Measurements from ENCODE around the gene ZC3H6.

- TF ChIP-seq CTCF (IDR thresholded peaks at IDR 0.05) (no peak), ZFX (IDR thresholded peaks at IDR 0.05; ENCODE audit: borderline replicate concordance) (no peak)
Observed at GRCh38 chr2:112244854-112245253, 30.5 kb upstream of the ZC3H6 start.

All from 22Rv1 (cell line).